GM23248 (cell line): ENCODE data around the gene EGF.

Experiments used
- EZH2 ChIP-seq: fragments of 200-600 bp; sonication (generic); IDR thresholded peaks from 2 replicates; pipeline ENCODE4 v1.6.1; 2018; ENCODE audit warnings: antibody characterized with exemption, mild to moderate bottlenecking; ENCODE audit not compliant: insufficient read depth, poor library complexity, severe bottlenecking
- EZH2phosphoT487 ChIP-seq: fragments of 200-600 bp; sonication (generic); IDR thresholded peaks from 2 replicates; pipeline ENCODE4 v1.6.1; 2018; ENCODE audit warnings: antibody characterized with exemption, moderate library complexity, mild to moderate bottlenecking, low read depth; ENCODE audit not compliant: insufficient read depth

GRCh38 chr4:110055158-110055768 lies 142.6 kb downstream of the EGF start:
- TF ChIP-seq EZH2 (no peak), EZH2phosphoT487 (no peak)
